GM21367 (cell line): ENCODE data around the gene ESRRG.

ENCODE experiments used
- ATAC-seq: cut with Tn5 transposase; IDR thresholded peaks from one replicate; pipeline ENCODE4 v1.9.1; 2021; ENCODE audit not compliant: unreplicated experiment

The ESRRG gene

GRCh38 chr1:216632980-216633379, 90.2 kb downstream of the ESRRG start:
- no peak for ATAC-seq

- no peak for ATAC-seq
Measured at GRCh38 chr1:216630532-216630931, 92.7 kb downstream of the ESRRG start.

GRCh38 chr1:216627252-216627651, 96.0 kb downstream of the ESRRG start:
- no peak for ATAC-seq

- no peak for ATAC-seq
Measured at GRCh38 chr1:216626394-216627067, 96.7 kb downstream of the ESRRG start.

GRCh38 chr1:216621536-216621935, 101.7 kb downstream of the ESRRG start:
- no peak for ATAC-seq

- no peak for ATAC-seq
Measured at GRCh38 chr1:216617081-216617875, 106.0 kb downstream of the ESRRG start.

- no peak for ATAC-seq
Measured at GRCh38 chr1:216616425-216616824, 106.8 kb downstream of the ESRRG start.

- ATAC-seq: no peak
Measured at GRCh38 chr1:216614011-216614934, 109.0 kb downstream of the ESRRG start.

- no peak for ATAC-seq
Measured at GRCh38 chr1:216612291-216612690, 110.9 kb downstream of the ESRRG start.

- ATAC-seq: no peak
Measured at GRCh38 chr1:216607067-216607697, 116.0 kb downstream of the ESRRG start.

GRCh38 chr1:216606047-216606637, 117.1 kb downstream of the ESRRG start:
- no peak for ATAC-seq

- no peak for ATAC-seq
Measured at GRCh38 chr1:216604771-216605170, 118.5 kb downstream of the ESRRG start.

GRCh38 chr1:216600730-216601609, 122.3 kb downstream of the ESRRG start:
- peak; percentile 83 for ATAC-seq

- ATAC-seq: no peak
Measured at GRCh38 chr1:216599851-216600250, 123.4 kb downstream of the ESRRG start.

GRCh38 chr1:216598448-216598847, 124.8 kb downstream of the ESRRG start:
- no peak for ATAC-seq

GRCh38 chr1:216596281-216596862, 126.9 kb downstream of the ESRRG start:
- ATAC-seq: no peak

GRCh38 chr1:216587715-216588114, 135.5 kb downstream of the ESRRG start:
- no peak for ATAC-seq

- no peak for ATAC-seq
Measured at GRCh38 chr1:216582151-216582550, 141.1 kb downstream of the ESRRG start.

- ATAC-seq: no peak
Measured at GRCh38 chr1:216580538-216581057, 142.6 kb downstream of the ESRRG start.
